Aorta (tissue), 5 donors: ENCODE results near the gene ZC2HC1C. TPM values are rescaled to one million over a fixed set of nuclear protein-coding genes. Genes with fewer than 3 reads are reported as not detected.

Source experiments
- ATAC-seq: fragments of 200-7000 bp; cut with Tn5 transposase; one replicate; pipeline ENCODE4 v1.9.1; 2022; ENCODE audit warnings: moderate library complexity; ENCODE audit not compliant: low FRiP score
- DNase-seq, 2 donors: peaks; one replicate each; pipeline ENCODE4 v3.0.0-alpha.2; 2020
- H3K27ac ChIP-seq, 2 donors: one replicate each; pipeline ENCODE4 v1.5.1; 2013; ENCODE audit warnings: low read length in 2 of 2, mild to moderate bottlenecking in 2 of 2, moderate library complexity in 2 of 2, control low read depth in 1 of 2, inconsistent platforms in 1 of 2, low read depth in 1 of 2
- H3K27me3 ChIP-seq, 2 donors: one replicate each; pipeline ENCODE4 v1.6.1; 2013; ENCODE audit warnings: control low read depth in 1 of 2, low read length in 1 of 2, mild to moderate bottlenecking in 1 of 2, moderate library complexity in 1 of 2; ENCODE audit not compliant: insufficient read depth in 2 of 2, control insufficient read depth in 1 of 2
- H3K36me3 ChIP-seq, 2 donors: one replicate each; pipeline ENCODE4 v1.6.1; 2013; ENCODE audit warnings: control low read depth in 1 of 2, low read length in 1 of 2, mild to moderate bottlenecking in 1 of 2; ENCODE audit not compliant: insufficient read depth in 2 of 2, control insufficient read depth in 1 of 2
- H3K4me1 ChIP-seq, 2 donors: one replicate each; pipeline ENCODE4 v1.6.1; 2013; ENCODE audit warnings: low read length in 2 of 2, control low read depth in 1 of 2, mild to moderate bottlenecking in 1 of 2, moderate library complexity in 1 of 2; ENCODE audit not compliant: insufficient read depth in 2 of 2, control insufficient read depth in 1 of 2
- H3K4me3 ChIP-seq, 2 donors: one replicate each; pipeline ENCODE4 v1.5.1; 2013; ENCODE audit warnings: low read length in 2 of 2, control low read depth in 1 of 2, mild to moderate bottlenecking in 1 of 2
- H3K9me3 ChIP-seq: one replicate; pipeline ENCODE4 v1.6.1; 2013; ENCODE audit warnings: mild to moderate bottlenecking, low read length; ENCODE audit not compliant: control insufficient read depth
- WGBS, 2 donors: extraction: QIAGEN DNeasy Blood & Tissue Kit; methylation state at CpG; one replicate each; pipeline ENCODE4 v1.1.7; 2013; 5-methylcytosine and 5-hydroxymethylcytosine counted together
- intact Hi-C, 2 donors: fragments of 100-400 bp; cut with DNase I; formaldehyde crosslinking; loops; one replicate each; pipeline versions ENCODE4 v1.14.2 to v1.15.0; 2022
- polyA plus RNA-seq, 2 donors: library from polyadenylated mRNA; stranded (reverse); fragments of 200-250 nt; gene quantifications; one replicate each; pipeline ENCODE4 v1.2.3, GENCODE V29; 2013
- total RNA-seq, 2 donors: library from RNA; stranded (reverse); fragmentation: NEBNext Ultra II Directional; extraction: Animal tissue kit (Norgen Biotek cat#: 25700); gene quantifications; one replicate each; pipeline ENCODE4 v1.2.1, GENCODE V29; 2021
- donor health status: healthy with polysubstance abuse.
- donor health status: Bipolar disorder and iron deficiency.
- donor health status: DM: no; HTN: no; CAD: no.
- donor health status: DM: no; HTN: no; CAD: no.
- donor health status: DM: yes; HTN: yes; CAD: no.

ZC2HC1C gene
- total and polyA plus RNA-seq, 4 donors, result 1.8 to 8.0 (median 2.5) TPM

DNA sequence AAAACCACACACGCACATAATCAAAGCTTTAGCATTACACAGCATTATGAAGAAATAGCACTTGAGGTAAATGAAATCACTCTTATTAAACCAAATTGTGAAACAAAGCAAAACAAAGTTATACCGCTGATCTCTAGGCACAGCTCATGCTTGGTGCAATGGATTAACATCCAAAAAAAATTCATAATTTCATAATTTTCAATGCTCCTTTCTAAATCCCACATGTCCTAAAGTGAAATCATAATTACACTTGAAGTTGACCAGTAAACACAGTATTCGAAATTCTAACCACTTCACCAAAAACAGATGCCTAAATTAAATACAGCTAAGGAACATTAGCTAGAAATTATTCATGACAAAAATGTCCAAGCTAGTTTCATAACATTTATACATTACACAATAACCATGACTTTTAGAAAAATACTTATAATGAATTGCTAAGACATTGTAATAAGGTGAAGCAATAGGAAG, 19.7 kb upstream of the ZC2HC1C start:
- 84 to 87% methylated on average over 3 of the region's 3 CpGs for WGBS, 2 donors
- ATAC-seq, result peak; percentile 60
- DNase-seq, result no peak
- H3K4me3 ChIP-seq, result no peak overlapping the region
- intact Hi-C loops, result loop anchor here in 1 of 2 donors (5.0 kb wide), 1 partner anchor 37 kb away; no protein-coding TSS in a partner anchor
- H3K27ac ChIP-seq, result peak overlapping the region in 1 of 2 donors; percentile 9
- no peaks in the 10 kb centered on the region for H3K9me3 ChIP-seq
- H3K4me1 ChIP-seq, result peaks cover 3 to 4% of the 10 kb centered on the region in 2 donors
- H3K36me3 ChIP-seq, result no peaks in the 10 kb centered on the region
- H3K27me3 ChIP-seq, result no peaks in the 10 kb centered on the region

DNA sequence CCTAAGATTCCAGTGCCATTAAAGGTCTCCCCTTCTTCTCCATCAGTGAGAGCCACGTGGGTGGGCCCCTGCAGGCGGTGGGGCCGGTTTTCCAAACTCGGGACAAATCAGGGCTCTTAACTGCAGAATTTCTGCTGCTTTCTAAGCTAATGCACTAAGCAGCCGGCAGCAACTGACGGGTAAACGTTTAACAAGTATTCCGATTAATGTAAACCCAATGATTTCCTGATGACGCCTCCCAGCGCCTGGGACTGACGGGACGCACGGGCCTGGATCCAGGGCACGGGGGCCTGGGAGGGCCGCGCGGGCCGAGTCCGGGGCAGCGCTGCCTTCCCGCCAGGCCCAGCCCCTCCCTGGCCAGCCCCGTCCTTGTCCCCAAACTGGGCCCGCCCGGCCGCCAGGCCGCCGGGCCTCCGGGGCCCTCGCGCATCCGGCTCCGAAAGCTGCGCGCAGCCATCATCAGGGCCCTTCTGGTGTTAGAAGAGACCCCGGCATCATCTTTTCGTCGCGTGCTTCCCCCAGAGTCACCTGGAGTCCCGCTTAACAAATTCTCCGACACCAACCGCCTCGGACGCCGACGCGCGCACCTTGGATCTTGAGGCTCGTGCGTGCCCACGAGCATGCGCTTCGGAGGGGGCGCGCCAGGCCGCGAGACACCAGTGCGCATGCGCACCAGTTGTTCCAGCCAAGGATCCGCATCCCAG, 18.4 kb upstream of the ZC2HC1C start, which contains the start of gene MLH3:
MLH3 (minus strand) TSS at position 616 of the 704 bp plus-strand sequence. CDS start 1,812 bp downstream, outside the sequence.
- peaks cover 2 to 4% of the 10 kb centered on the region in 2 donors for H3K4me1 ChIP-seq
- no peaks in the 10 kb centered on the region for H3K36me3 ChIP-seq
- peak within 1 kb of the TSS in 1 of 2 donors; percentile 22 for H3K27ac ChIP-seq
- WGBS, 2 donors, result 0% methylated on average over 55 to 59 of the region's 59 CpGs
- DNase-seq (peak; percentile 89 to 96), ATAC-seq (peak; percentile 91)
- H3K9me3 ChIP-seq, result no peaks in the 10 kb centered on the region
- peak within 1 kb of the TSS; percentile 21 to 23 for H3K4me3 ChIP-seq
- intact Hi-C loops, result loop anchor here in 1 of 2 donors (5.0 kb wide), 1 partner anchor 39 kb away; no protein-coding TSS in a partner anchor
- H3K27me3 ChIP-seq, result no peaks in the 10 kb centered on the region

- peaks cover 2 to 4% of the 10 kb centered on the region in 2 donors for H3K4me1 ChIP-seq
- intact Hi-C loops, result loop anchor here in 1 of 2 donors (5.0 kb wide), 1 partner anchor 39 kb away; no protein-coding TSS in a partner anchor
- H3K27me3 ChIP-seq, result no peaks in the 10 kb centered on the region
- H3K9me3 ChIP-seq, result no peaks in the 10 kb centered on the region
- peak overlapping the region in 1 of 2 donors; percentile 23 for H3K4me3 ChIP-seq
- no peak overlapping the region for H3K27ac ChIP-seq
- ATAC-seq (no peak), DNase-seq (no peak)
- 20 to 22% methylated on average over 5 of the region's 5 CpGs for WGBS, 2 donors
- no peaks in the 10 kb centered on the region for H3K36me3 ChIP-seq
These were observed 17.9 kb upstream of the ZC2HC1C start for GRCh38 chr14:75051556-75051899.

- 70 to 72% methylated on average over 5 of the region's 5 CpGs for WGBS, 2 donors
- Histone ChIP-seq H3K9me3 (no peaks in the 10 kb centered on the region), H3K4me3 (no peak overlapping the region), H3K27me3 (no peaks in the 10 kb centered on the region), H3K36me3 (no peaks in the 10 kb centered on the region), H3K4me1 (peaks cover 0 to 4% of the 10 kb centered on the region in 2 donors), H3K27ac (no peak overlapping the region)
- ATAC-seq, result no peak
- DNase-seq, result no peak
- intact Hi-C loops, result loop anchor here in 1 of 2 donors (5.0 kb wide), 1 partner anchor 41 kb away; no protein-coding TSS in a partner anchor
These were observed 15.8 kb upstream of the ZC2HC1C start for GRCh38 chr14:75053396-75054291.

- Histone ChIP-seq H3K9me3 (no peaks in the 10 kb centered on the region), H3K36me3 (no peaks in the 10 kb centered on the region), H3K4me1 (no peaks in the 10 kb centered on the region), H3K27me3 (no peaks in the 10 kb centered on the region), H3K4me3 (no peak overlapping the region), H3K27ac (no peak overlapping the region)
- DNase-seq, result no peak
- ATAC-seq, result no peak
- WGBS, 2 donors, result 62 to 68% methylated on average over 1 of the region's 1 CpG
- intact Hi-C loops, result loop anchor here in 1 of 2 donors (5.0 kb wide), 1 partner anchor 42 kb away; no protein-coding TSS in a partner anchor
These were observed 15.0 kb upstream of the ZC2HC1C start for GRCh38 chr14:75054421-75054820.

DNA sequence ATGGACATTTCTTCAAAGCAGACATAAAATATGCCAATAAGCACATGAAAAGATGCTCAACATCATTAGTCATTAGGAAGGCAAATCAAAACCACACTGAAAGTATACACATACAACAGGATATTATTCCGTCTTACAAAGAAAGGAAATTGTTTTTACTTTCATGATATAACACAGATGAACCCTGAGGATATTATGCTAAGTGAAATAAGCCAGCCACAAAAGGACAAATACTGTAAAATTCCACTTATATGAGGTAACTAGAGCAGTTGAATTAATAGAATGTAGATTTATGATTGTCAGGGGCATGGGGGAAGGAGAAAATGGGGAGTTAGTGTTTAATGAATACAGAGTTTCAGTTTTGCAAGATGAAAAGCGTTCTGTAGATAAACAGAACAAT, 9.8 kb upstream of the ZC2HC1C start:
- no peak overlapping the region for H3K4me3 ChIP-seq
- no peak overlapping the region for H3K27ac ChIP-seq
- no peak for DNase-seq
- no peaks in the 10 kb centered on the region for H3K27me3 ChIP-seq
- WGBS, 2 donors, result 72 to 76% methylated on average over 2 of the region's 2 CpGs
- H3K9me3 ChIP-seq, result no peaks in the 10 kb centered on the region
- no peak for ATAC-seq
- peaks cover 0 to 2% of the 10 kb centered on the region in 2 donors for H3K4me1 ChIP-seq
- intact Hi-C loops, result loop anchor here in 1 of 2 donors (10.0 kb wide), 1 partner anchor 115 kb away; no protein-coding TSS in a partner anchor
- no peaks in the 10 kb centered on the region for H3K36me3 ChIP-seq

GRCh38 chr14:75060420-75060819, 9.0 kb upstream of the ZC2HC1C start:
- H3K4me1 ChIP-seq, result peaks cover 0 to 2% of the 10 kb centered on the region in 2 donors
- no peaks in the 10 kb centered on the region for H3K36me3 ChIP-seq
- H3K27me3 ChIP-seq, result no peaks in the 10 kb centered on the region
- no peak overlapping the region for H3K4me3 ChIP-seq
- H3K9me3 ChIP-seq, result no peaks in the 10 kb centered on the region
- H3K27ac ChIP-seq, result no peak overlapping the region
- intact Hi-C loops, result loop anchor here in 1 of 2 donors (10.0 kb wide), 1 partner anchor 116 kb away; no protein-coding TSS in a partner anchor
- WGBS, 2 donors, result 50 to 73% methylated on average over 2 of the region's 2 CpGs
- ATAC-seq (no peak), DNase-seq (no peak)

- Histone ChIP-seq H3K36me3 (no peaks in the 10 kb centered on the region), H3K27ac (no peak overlapping the region), H3K4me1 (peaks cover 0 to 2% of the 10 kb centered on the region in 2 donors), H3K9me3 (no peaks in the 10 kb centered on the region), H3K27me3 (no peaks in the 10 kb centered on the region), H3K4me3 (peak overlapping the region in 1 of 2 donors; percentile 56)
- intact Hi-C loops, result loop anchor here in 1 of 2 donors (10.0 kb wide), 1 partner anchor 118 kb away; no protein-coding TSS in a partner anchor
- ATAC-seq (no peak), DNase-seq (no peak)
- 15 to 25% methylated on average over 5 of the region's 5 CpGs for WGBS, 2 donors
These were observed 6.4 kb upstream of the ZC2HC1C start for GRCh38 chr14:75063013-75063412.
